H54 (cell line): ENCODE results near the gene MSANTD2.

Experiments
- DNase-seq: peaks from one replicate; pipeline ENCODE4 v3.0.0; 2011; ENCODE audit warnings: low spot score, mixed read lengths; ENCODE audit not compliant: insufficient read length
- FAIRE-seq: peaks from 3 replicates; lab custom pipeline; 2011; peaks lifted over from hg19 to GRCh38; lab: Jason Lieb, UNC
- POLR2A ChIP-seq: IDR thresholded peaks from 2 replicates; pipeline ENCODE4 v1.6.1; 2011; ENCODE audit warnings: low read depth, mild to moderate bottlenecking, low read length

Gene MSANTD2

GRCh38 chr11:124737638-124738305, 62.4 kb downstream of the MSANTD2 start:
- no peak for DNase-seq
- FAIRE-seq: no peak
- no peak for TF ChIP-seq POLR2A

GRCh38 chr11:124736736-124737135, 63.5 kb downstream of the MSANTD2 start:
- no peak for FAIRE-seq
- DNase-seq: no peak
- TF ChIP-seq POLR2A: no peak

DNA sequence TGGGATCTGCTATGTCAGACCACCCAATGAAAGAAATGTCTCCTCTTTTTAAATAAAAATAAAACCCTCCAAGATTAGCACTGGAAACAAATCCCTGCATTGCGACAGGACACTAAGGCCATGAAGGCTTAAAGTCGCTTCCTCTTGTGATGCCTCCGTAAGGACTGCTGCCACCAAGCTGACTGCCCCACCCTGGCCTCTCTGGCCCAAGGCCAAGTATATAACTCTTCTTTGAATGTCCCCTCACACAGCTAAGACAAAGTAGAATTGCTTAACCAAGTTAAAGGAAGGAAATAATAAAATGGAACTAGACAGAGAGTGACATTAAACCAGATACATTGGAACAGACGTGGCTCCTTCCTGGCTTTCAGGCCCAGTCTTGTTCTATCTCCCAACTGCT, 68.0 kb downstream of the MSANTD2 start:
- no peak for DNase-seq
- no peak for FAIRE-seq
- TF ChIP-seq POLR2A: no peak

GRCh38 chr11:124729571-124729970, 70.6 kb downstream of the MSANTD2 start:
- no peak for TF ChIP-seq POLR2A
- no peak for DNase-seq
- no peak for FAIRE-seq

GRCh38 chr11:124728134-124728533, 72.1 kb downstream of the MSANTD2 start:
- FAIRE-seq (no peak), DNase-seq (no peak)
- no peak for TF ChIP-seq POLR2A

DNA sequence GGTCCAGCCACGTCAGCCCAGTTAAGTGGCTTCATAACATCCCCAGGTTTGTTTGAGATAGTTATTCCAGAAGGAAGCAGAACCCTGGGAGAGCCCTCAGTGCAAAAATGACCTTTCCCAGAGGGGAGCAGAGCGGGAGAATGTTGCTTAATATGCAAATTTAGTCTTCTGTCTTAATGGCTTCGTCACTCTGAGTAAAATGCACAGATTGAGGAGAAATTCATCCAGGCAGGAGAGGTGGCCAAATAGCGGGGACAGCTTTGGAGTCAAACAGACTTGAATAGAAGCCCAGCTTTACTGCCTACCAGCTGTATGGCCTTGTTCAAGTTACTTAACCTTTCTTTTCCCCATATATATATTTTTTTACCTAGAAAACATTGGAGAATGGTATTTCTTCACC, 72.7 kb downstream of the MSANTD2 start:
- TF ChIP-seq POLR2A: no peak
- DNase-seq (no peak), FAIRE-seq (no peak)

DNA sequence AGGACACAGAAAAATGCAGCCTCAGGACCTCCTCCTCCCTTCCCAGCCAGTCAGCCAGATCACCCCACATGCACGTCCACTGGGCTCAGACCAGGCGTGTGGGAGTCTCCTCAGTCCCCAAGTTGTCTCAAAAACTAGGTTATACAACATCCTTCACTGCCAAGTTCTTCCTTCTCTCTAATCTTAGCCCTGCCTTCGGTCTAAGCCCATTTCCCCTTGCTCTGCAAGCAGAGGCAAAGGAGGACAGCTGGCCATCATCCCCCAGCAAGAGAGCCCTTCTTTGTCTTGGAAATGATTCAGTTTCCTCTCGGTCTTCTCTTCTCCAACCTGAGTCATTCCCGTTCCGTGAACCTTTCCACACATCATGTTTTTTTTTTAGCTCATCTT, 74.5 kb downstream of the MSANTD2 start:
- no peak for DNase-seq
- no peak for TF ChIP-seq POLR2A
- FAIRE-seq: no peak

DNA sequence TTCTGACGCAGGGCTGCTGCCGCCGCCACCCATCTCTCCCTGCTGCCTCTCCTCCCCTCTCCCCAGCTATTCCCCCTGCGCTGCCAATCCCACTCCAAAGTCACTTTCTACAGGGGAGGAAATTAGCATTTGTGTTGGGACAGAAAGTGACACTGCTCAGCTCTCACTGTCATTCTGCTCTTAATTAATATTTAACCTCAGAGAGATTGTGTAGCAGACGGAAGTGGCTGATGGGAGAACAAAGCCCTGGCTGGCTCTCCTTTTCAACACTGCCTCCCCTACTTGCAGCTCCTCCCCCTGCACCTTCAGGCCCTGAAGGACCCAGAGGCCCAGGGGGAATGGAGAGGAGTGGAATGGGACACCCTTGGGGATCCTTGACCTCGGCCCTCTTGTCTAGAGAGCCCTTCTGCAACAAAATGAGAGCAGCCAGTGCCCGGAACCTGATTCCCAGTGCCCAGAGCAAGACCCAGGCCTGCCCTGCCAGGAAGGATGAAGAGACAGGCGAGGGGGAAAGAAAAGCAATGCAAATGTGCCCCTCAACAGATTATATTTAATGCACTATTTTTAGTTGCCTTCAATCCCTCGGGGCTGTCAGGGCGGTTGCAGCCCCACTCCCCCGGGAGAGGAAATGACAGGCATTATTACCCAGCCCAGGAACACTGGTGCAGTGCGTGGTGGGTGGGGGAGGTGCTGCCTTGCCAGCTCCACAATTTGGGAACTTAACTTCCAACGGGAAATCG, 75.1 kb downstream of the MSANTD2 start:
- DNase-seq: no peak
- no peak for FAIRE-seq
- no peak for TF ChIP-seq POLR2A

GRCh38 chr11:124722176-124722575, 78.0 kb downstream of the MSANTD2 start:
- TF ChIP-seq POLR2A: no peak
- no peak for DNase-seq
- no peak for FAIRE-seq

DNA sequence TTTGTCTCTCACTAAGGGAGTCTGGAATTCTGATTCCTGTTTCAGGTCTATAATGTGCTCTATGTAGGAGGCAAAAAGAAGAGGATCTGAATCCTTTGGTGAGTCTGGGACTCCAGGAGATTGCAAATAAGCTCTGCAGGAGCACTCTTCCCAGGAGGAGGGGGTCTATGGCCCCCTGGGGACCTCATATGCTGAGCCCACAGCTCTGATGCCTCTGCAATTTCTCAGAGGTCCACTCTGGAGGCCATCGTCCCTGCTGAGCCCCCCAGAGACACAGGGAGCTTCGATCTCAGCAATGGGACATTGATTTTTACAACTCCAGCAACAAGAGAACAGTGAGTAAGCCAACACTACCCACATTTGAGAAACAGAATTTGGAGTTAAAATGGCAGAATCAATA, 80.7 kb downstream of the MSANTD2 start:
- no peak for TF ChIP-seq POLR2A
- FAIRE-seq (no peak), DNase-seq (no peak)

DNA sequence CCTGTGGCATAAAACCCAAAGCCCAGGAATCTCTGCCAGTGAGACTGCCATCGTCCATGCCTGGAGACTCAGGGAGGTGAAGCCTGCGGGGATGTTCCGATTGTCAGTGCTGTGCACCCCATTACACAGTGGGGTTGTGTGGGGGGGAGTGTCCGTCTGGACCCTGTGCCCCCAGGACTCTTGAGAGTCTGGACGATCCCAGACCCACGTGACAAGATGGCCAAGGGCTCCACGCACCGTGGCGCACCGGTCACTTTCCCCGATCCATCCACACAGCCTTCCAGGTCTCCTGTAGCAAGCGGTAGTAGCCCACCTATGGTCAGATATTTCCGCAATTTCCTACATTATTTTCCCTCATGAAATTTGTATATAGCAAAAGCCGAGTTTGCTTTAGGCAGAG, 81.4 kb downstream of the MSANTD2 start:
- FAIRE-seq (no peak), DNase-seq (no peak)
- no peak for TF ChIP-seq POLR2A

GRCh38 chr11:124717786-124718651, 82.2 kb downstream of the MSANTD2 start:
- TF ChIP-seq POLR2A: no peak
- DNase-seq: peak; percentile 15
- FAIRE-seq: no peak

- no peak for TF ChIP-seq POLR2A
- FAIRE-seq (no peak), DNase-seq (no peak)
Observed at GRCh38 chr11:124717421-124717785, 82.8 kb downstream of the MSANTD2 start.

DNA sequence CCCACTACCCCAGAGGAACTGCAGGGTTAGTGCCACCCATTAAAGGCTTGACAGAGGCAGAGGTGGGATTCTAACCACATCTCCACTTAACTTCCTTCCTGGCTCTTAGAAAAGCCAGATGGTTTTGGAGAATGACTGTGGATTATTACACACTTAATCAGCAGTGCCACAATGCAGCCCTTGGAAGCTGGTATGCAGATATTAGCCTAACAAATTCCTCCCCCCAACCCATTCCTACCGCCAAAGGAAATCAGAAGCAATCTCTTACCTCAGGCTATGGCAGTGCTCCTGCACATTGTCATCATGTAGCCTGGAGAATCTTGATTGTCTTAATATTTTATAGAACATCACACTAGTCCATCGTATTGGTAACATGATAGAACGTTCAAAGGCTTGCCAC, 83.6 kb downstream of the MSANTD2 start:
- TF ChIP-seq POLR2A: no peak
- no peak for FAIRE-seq
- DNase-seq: no peak
